GM18909 (cell line): ENCODE measurements around the gene ACYP2.

ENCODE experiments used
- ATAC-seq: cut with Tn5 transposase; IDR thresholded peaks from one replicate; pipeline ENCODE4 v1.9.1; 2021; ENCODE audit warnings: mild to moderate bottlenecking; ENCODE audit not compliant: unreplicated experiment, poor library complexity

The ACYP2 gene

DNA sequence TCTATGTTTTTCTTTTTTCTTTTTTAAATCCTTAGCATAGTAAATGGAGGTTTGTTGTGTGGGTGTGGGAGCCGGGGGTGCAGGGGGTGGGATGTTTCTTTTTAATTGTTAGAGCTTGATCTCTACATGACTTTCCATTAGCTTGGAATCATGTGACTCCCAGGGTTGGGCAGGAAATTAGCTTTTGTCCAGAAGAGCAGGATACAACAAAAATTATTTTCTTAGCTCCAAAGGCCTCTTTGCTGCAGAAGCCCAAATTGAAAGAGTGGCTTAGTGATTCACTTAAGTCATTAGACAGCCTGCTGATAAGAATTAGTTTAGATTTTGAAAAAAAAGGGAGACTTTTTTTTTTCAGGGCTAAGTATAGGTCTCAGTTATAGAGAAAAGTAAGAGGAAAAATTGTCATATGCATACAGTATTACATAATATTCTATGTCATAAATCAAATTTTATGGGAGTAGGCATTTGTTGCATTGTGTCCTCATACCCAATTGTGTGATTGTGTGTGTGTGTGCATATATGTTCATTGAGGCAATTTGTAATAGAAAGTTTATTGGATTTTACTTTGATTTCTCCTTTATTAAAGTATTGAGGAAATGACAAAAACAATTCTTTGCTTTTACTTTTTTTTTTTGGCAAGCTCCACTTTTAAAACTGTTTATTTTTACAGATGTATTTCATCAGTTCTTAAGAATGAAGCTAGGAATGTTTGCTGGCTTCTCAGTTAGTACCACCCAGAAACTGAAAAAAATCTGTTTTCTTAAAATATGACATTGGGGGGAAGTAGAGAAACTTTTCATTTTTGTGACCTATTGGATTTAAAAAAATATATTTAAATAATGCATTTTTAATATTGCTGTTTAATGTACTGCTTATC, 93.2 kb downstream of the ACYP2 start:
- no peak for ATAC-seq

DNA sequence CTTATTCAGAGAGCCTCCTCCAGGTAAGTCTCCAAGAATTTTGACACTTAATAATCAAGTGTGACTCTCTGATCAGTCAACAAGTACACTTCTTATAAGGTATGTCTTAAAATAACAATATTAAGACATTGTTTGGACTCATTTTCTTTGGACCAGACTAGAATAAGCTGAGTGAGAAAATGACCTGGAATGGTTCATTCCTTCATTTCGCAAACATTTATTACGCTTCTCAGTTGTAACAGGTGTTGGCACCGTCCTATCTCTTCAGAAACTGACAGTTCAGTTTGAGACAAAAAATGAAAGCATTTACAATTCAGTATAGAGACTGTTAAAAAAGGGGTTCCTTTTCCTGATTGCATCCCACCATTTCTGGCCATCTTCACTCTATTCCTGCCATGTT, 94.0 kb downstream of the ACYP2 start:
- no peak for ATAC-seq

DNA sequence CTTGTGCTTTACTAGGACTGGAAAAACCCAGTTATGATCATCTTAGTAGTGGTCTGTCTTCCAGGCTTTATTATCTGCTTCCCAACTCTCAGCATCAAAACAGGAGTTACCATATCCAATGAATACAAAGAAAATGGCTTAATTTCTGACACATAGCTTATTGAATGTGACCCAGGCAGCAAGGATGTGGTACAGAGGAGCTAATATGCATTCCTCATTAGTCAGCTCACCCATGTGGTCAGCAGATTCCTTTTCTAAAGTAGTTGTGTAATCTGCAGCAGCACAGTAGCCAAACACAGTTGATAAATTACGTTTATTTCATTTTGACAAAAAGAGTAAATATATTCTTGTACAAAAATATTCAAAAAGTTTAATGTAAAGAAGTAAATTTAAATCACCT, 97.0 kb downstream of the ACYP2 start:
- ATAC-seq: no peak

DNA sequence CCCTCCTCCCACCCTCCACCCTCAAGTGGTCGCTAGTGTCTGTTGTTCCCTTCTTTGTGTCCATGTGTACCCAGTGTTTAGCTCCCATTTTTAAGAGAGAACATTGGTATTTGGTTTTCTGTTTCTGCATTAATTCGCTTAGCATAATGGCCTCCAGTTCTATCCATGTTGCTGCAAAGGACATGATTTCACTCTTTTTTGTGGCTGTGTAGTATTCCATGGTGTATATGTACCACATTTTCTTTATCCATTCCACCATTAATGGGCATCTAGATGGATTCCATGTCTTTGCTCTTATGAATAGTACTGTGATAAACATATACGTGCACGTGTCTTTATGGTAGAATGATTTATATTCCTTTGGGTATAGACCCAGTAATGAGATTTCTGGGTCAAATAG, 97.7 kb downstream of the ACYP2 start:
- no peak for ATAC-seq

DNA sequence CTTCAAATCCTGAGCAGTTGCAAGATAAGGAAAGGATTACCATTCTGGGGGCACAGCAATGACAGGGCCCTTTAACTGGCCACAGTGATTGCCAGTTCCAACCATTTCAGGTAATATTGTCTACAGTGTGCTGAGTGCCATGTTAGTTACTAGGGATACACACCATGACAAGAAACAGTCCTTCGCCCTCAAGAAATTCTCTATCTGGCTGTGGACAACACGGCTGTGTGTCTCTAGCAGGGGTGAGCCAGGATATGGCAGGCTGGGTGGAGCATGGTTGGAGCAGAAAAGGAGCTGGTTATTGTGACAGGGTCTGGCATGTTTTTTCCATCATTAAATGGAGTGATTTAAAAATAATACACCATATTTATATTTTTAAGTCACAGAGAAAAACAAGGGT, 109.6 kb downstream of the ACYP2 start:
- ATAC-seq: no peak

DNA sequence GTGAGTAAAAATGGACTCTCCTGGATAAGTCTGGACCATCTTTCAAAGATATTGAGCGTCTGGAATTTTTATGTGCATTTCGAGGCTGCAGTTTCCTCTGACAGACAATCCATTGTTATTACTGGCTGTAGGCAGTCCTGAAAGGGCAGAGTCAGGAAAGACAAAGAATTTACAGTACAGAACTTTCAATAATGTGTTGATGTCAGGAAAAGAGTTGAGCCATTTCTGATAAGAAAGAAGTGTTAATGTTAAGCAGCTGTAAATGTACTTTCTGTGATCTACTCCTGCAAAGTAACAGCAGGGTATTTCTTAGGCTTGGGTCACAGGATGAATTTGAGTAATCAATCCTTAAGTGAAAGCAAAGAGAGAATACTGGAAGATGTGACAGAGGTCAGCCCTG, 110.8 kb downstream of the ACYP2 start:
- ATAC-seq: no peak

DNA sequence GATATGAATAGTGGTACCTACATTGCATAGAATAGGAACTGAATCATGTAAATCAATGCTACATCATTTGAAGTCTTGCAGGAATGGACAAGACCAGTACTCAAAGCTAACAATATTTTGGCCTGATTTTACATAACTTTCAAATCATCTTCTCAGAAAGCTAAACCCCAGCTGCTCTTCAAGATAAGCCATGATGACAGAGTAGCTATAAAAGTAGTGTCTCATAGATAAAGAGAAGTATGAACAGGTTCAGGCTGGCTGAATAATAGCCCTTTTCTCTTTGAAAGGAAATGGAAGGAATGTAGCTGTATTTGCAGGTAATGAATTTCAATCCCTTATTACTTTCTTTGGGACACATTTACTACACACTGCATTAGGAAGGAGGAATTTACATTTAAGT, 112.4 kb downstream of the ACYP2 start:
- ATAC-seq: no peak

DNA sequence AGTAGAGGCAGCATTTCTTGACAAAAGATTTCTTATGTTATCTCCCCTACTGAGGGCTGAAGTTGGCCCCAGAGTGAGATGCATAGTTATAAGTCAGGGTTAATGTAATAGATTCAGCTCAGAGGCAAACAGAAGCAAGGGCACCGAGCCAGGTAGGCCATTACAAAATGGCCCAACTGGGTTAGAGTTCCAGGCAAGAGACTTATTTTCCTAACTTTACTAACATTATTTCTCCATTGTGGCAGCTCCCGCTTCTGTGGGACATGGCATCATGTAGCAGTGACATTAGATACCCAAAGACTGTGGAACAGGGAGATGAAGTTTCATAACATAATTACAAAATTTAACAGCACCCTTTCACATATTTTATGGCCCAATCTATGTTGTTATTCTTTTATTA, 113.5 kb downstream of the ACYP2 start:
- ATAC-seq: no peak

DNA sequence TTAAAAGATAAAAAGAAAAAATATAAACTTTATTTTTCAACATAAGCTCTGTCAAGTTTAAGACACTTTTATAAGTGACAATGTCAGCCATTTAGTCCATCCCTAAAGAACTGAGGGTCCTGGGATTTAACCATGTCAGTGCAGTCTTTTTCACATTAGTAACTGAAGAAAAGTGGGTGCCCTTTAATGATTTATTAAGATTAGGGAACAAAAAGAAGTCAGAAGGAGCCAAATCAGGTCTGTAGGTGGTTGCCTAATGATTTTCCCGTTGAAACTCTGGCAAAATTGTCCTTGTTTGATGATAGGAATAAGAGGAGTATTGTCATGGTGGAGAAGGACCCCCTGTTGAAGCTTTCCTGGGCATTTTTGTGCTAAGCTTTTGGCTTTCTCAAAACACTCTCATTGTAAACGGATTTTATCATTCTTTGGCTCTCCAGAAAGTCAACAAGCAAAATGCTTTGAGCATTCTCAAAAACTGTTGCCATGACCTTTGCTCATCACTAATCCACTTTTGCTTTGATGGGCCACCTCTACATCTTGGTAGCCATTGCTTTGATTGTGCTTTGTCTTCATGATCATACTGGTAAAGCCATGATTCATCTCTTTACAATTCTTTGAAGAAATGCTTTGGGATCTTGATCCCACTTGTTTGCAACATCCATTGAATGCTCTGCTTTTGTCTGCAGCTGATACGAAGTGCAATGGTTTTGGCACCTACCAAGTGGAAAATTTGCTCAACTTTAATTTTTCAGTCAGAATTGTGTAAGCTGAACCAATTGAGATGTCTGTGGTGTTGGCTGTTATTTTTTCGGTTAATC, 118.6 kb downstream of the ACYP2 start:
- no peak for ATAC-seq

DNA sequence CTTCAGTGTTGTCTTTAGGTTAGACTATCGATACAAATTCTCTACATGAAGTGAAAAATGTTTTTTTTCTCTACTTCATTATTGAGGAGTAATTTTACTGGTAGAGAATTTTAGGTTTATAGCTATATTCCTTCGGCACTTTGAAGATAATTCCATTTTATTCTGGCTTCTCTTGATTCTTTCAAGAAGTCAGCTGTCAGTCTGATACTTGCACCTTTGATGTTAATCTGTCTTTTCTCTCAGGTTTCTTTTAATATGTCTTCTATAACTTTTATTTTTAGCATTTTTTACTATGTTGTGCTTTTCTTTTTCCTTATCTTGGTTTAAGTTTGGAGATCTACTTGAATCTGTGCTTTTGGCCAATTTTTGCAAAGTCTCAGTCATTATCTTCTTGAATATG, 122.0 kb downstream of the ACYP2 start:
- ATAC-seq: no peak

DNA sequence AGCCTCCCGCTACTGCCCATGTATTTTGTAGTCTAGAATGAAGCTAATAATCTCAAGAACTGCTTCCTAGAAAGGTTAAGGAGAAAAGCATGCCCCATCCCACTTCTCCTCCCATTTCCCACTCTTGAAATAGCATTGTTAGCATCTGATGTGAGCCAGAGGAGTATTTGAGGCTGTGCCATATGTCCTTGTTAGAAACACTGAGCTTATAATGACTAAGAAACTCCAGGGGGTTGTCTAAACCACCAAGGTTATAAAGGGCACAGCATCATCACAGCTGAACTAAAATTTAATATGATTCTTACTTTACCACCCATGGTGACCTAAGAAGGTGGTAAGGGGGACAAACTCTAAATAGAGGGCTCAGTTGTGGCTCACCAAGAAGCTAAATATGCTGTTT, 124.0 kb downstream of the ACYP2 start:
- ATAC-seq: no peak

DNA sequence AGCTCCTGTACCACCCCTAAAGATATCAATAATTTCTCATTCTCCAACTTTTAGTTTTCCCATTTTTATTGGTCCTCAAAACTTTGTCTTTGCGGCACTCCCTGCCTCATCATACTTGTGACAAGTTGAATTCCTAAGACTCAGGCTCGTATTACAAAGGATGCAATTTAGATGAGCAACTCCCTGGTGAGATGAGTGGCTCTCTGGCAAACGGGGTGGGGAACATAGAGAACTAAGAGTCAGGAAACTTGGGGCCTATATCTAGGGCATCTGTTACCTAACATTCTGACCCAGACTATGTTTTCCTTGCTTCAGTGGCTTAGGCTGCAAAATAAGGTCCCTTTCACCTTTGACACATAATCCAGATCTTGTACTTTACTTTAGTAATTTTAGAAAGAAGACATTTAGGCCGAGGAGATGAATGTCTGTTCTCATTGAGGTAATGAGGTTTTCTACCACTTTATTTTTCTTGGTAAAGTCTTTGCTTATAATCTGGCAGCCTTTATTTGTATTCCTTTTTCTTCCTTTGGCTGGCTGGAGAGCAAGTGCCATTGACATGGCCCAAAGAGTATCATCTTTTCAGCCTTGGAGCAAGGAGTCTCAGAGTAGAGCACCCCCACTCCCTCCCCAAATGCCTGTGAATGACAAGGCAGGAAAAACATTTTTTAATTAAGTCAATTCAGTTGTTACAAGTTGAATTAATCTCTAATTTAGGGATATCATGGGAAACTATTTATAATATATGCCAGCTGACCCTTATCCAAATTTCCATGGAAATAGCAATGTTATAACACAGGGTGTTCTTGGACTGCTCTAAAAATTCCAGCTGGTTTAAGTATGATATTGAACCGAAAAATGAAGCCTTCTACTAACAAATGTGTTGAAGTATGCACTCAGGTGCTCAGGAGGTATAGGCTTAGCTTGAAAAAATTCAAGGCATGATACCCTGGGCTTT, 125.4 kb downstream of the ACYP2 start:
- no peak for ATAC-seq

DNA sequence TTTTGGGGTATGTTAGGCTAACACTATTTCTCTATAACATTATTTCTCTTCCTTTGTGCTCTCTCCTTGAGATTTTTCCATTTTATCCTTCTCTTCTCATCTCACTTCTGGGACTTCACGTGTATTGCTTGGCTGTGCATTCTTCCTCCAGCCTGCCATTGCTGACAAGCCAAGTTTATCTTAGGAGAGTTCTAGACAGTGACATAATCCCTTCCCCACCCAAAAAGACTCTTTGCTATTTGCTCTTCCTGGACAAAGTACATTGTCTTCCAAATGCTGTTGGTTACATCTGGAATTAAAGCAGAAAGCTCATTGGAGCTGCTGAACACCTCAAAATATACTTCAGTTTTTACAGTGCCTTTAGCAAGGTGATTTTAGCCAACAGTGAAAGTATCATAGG, 131.7 kb downstream of the ACYP2 start:
- ATAC-seq: no peak

DNA sequence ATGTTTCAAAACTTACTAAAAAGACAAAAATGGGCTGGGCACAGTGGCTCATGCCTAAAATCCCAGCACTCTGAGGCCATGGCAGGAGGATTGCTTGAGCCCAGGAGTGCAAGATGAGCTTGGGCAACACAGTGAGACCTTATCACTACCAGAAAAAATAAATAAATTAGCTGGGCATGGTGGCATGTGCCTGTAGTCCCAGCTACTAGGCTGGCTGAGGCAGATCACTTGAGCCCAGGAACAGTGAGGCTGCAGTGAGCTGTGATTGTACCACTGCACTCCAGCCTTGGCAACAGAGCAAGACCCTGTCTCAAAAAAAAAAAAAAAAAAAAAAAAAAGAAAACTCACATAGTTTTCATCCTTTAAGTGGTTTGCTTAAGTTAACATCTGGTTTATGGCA, 134.2 kb downstream of the ACYP2 start:
- no peak for ATAC-seq

DNA sequence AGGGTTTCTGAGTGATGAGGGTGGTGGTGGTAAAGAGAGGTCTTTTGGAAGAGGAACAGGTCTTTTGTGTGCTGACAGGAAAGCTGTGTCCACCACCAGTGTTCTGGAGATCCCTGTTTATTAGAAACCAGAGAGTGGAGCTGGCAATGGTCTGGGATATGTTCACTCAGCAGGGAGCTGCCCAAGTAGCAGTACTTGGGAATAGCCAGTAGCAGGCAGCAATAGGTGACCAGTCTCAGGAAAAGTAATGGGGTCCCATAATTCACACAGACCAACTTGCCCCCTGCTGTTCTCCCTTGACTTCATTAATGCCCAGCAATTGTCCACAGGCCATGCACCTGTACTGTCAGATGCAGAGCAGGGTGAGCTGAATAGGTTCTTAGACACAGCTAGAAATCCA, 138.8 kb downstream of the ACYP2 start:
- no peak for ATAC-seq

DNA sequence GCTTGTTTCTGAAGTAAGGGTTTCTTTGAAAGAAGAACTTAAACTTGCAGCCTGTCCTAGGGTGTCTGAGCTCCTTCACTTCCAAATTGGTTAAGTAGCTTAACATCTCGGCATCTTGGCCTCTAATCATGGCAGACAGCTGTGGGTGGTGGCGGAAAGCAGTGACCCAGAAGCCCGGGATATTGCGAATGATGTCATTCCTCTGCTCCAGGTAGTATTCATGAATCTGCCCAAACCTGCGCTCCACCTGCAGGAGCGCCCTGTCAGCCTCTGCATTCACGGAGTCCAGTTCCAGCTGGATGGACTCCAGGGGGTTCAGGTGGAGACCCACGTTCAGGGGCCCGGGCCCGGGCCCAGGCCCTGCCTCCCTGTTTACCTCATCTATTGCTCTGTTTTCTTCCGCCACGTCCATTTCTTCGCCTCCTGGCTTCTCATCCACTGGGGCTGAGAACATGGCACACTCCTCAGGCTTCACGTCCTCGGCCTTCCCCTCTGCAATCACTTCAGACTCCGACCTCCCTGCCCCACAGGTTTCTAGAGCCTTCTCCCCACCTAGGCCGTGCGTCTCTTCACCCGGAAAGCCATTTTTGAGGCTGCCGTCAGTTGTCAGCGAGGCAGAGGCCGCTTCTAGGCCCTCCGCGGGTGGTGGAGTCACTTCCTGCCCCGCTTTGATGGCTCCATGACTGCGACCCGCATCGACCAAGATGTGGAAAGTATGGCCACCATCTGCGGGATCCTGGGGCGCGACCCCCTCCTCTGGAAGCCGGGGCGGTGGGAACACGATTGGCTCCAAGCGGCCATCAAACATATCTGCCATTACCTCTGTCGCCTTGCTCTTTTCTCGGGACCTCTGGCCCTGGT, 140.0 kb downstream of the ACYP2 start:
- ATAC-seq: no peak

DNA sequence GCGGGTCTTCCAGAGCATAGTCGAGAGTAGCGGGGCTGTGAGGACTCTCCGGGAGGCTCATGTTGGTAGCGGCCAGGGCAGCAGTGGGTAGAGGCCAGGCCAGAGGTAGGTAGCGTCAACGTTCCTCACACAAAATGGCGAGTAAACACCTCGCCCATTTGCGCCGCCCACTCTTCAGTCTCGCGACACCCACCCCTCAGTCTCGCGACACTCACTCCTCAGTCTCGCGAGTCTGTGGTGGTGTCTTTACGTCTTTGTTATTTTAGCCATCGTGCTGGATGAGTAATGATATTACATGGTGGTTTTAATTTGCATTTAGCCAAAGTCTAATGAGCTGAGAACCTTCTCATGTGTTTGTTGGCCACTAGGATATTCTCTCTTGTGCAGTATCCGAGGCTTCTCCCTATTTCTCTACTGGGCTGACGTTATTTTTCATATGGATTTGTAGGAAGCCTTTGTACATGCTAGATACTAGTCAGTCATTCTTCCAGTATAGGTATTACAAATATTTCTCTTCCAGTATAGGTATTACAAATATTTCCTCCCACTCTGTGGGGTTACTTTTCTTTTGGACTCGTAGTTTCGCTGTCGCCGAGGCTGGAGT, 140.8 kb downstream of the ACYP2 start, which contains the start of gene TSPYL6:
Gene TSPYL6, minus strand, starts transcription at position 139 of the 604 bp plus-strand sequence. Its CDS starts 78 bp downstream, at position 61.
- ATAC-seq: no peak

DNA sequence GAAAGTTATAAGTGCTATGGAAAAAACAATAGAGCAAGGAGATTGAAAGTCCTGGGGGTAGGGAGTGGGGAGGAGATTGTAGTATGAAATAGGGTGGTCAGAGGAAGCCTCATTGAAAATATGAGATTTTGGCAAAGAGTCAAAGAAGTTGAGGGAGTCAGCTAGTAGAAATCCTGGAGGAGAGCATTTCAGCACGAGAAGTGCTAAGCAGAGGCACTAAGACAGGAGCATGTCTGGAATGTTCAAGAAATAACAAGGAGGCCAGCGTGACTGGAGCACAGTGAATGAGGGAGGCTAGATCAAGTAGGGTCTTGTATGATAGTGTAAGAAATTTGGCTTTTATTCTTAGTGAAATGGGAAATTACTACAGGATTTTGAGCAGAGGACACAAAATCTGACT, 142.8 kb downstream of the ACYP2 start:
- ATAC-seq: no peak
